Measurements from ENCODE around the gene ACOT7. TPM values are rescaled to one million over a fixed set of nuclear protein-coding genes. Genes with fewer than 3 reads are reported as not detected.
"Not testable (repeated sequence)": the region's sequence is repeated elsewhere in the genome, so short reads cannot be mapped to it uniquely, and the experiment has no call there.

Gene ACOT7, protein sequence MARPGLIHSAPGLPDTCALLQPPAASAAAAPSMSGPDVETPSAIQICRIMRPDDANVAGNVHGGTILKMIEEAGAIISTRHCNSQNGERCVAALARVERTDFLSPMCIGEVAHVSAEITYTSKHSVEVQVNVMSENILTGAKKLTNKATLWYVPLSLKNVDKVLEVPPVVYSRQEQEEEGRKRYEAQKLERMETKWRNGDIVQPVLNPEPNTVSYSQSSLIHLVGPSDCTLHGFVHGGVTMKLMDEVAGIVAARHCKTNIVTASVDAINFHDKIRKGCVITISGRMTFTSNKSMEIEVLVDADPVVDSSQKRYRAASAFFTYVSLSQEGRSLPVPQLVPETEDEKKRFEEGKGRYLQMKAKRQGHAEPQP
- total RNA-seq, result 38.8 TPM

- DNase-seq (ENCODE audit: low read depth in 2 of 3, low spot score in 2 of 3), result peak; percentile 77 to 90 (median 85)
Measured at GRCh38 chr1:6393400-6394187, at the start of gene ACOT7. ACOT7 (minus strand) TSS chr1:6393767; CDS start chr1:6393399, 368 bp downstream.

GRCh38 chr1:6441586-6441985 is 48.0 kb upstream of the ACOT7 start:
- DNase-seq (ENCODE audit: low read depth in 2 of 3, low spot score in 2 of 3), result no peak

DNA sequence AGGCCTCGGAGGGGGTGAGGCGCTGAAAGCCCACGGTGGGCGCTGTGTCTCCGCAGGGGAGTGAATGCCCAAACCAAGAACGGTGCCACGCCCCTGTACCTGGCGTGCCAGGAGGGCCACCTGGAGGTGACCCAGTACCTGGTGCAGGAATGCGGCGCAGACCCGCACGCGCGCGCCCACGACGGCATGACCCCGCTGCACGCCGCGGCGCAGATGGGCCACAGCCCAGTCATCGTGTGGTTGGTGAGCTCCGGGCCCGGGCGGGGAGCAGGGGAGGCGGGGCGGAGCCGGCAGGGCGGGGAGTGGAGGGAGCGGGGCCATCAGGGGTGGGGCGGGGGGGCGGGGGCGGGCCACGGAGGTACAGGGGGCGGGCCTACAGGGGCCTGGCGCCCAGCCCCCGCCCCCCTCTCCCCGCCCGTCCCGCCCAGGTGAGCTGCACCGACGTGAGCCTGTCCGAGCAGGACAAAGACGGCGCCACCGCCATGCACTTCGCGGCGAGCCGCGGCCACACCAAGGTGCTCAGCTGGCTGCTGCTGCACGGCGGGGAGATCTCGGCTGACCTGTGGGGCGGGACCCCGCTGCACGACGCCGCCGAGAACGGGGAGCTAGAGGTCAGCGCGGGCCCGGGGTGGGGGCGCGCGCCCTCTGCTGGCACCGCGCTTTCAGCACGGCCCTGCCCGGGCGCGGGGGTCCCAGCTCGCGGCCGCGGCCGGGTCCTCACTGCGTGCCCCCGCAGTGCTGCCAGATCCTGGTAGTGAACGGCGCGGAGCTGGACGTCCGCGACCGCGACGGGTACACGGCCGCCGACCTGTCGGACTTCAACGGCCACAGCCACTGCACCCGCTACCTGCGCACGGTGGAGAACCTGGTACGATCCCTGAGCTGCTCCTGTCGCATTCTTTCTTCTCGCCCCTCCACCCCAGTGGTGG is 46.9 kb upstream of the ACOT7 start:
- peak in 2 of 3 donors; percentile 81 for DNase-seq (ENCODE audit: low read depth in 2 of 3, low spot score in 2 of 3)

DNA sequence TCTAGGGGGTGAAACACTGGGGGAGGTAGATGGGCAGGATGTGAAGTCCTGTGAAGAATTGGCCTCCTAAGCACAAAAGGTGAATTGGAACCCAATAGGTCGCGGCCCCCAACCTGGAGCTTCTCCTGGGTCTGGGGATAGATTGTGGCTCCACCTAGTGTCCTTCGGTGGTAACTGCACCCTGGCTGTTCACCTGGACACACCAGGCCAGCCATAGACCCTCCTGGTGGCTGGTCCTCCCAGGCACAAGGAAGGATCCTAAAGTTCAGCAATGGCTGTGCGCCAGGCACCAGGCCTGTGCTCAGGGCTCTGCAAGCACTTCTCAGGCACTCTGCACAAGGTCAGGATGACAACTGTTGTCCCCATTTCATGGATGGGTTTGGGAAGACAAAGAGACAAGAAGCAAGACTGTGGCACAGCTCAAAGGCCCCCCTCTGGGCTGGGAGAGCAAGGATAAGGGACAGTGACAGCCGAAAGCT is 44.5 kb upstream of the ACOT7 start:
- DNase-seq (ENCODE audit: low read depth in 2 of 3, low spot score in 2 of 3), result peak in 1 of 3 donors; percentile 64

GRCh38 chr1:6437012-6437700 is 43.6 kb upstream of the ACOT7 start:
- not testable (repeated sequence) for DNase-seq (ENCODE audit: low read depth in 2 of 3, low spot score in 2 of 3)

- DNase-seq (ENCODE audit: low read depth in 2 of 3, low spot score in 2 of 3), result not testable (repeated sequence)
Measured at GRCh38 chr1:6436277-6436676, 42.7 kb upstream of the ACOT7 start.

GRCh38 chr1:6435547-6435946 is 42.0 kb upstream of the ACOT7 start:
- DNase-seq (ENCODE audit: low read depth in 2 of 3, low spot score in 2 of 3), result no peak

- no peak for DNase-seq (ENCODE audit: low read depth in 2 of 3, low spot score in 2 of 3)
Measured at GRCh38 chr1:6435129-6435528, 41.6 kb upstream of the ACOT7 start.

GRCh38 chr1:6434186-6434585 is 40.6 kb upstream of the ACOT7 start:
- no peak for DNase-seq (ENCODE audit: low read depth in 2 of 3, low spot score in 2 of 3)

- not testable (repeated sequence) for DNase-seq (ENCODE audit: low read depth in 2 of 3, low spot score in 2 of 3)
Measured at GRCh38 chr1:6431645-6432579, 38.3 kb upstream of the ACOT7 start.

DNA sequence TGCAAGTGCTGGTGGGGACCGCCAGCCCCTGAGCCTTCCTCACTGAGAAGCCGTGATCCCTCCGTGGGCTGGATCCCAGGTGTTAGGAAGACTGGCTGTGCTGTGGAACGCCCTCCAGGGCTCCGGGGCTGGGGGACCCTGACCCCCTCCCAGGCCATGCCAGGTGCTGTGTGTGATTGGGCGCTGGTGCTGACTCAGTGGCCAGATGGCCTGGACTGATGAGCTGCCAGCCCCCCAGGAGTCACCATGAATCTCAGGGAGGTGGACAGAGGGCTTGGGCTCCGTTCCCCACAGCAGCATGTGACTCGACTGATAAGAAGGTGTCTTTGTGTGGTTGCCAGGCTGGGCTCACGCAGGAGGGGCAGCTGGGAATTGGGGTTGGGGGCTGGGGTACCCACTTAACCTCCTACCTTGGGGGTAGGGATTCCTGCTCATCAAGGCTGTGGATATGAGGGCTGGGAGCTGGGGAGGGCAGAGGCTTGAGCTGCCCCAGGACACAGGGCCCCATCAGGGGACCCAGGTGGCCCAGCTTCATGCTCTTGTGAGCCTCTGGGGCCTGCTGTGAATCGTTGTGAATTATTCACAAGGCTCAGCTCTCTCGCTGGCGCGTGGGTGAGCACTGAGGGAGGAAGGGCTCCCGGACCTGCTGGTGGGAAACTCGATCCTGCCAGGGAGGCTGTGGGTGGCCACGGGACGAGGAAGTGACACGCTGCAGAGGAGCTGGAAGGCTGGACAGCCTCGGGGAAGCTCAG is 36.3 kb upstream of the ACOT7 start:
- DNase-seq (ENCODE audit: low read depth in 2 of 3, low spot score in 2 of 3), result not testable (repeated sequence)

GRCh38 chr1:6428453-6428852 is 34.9 kb upstream of the ACOT7 start:
- not testable (repeated sequence) for DNase-seq (ENCODE audit: low read depth in 2 of 3, low spot score in 2 of 3)

DNA sequence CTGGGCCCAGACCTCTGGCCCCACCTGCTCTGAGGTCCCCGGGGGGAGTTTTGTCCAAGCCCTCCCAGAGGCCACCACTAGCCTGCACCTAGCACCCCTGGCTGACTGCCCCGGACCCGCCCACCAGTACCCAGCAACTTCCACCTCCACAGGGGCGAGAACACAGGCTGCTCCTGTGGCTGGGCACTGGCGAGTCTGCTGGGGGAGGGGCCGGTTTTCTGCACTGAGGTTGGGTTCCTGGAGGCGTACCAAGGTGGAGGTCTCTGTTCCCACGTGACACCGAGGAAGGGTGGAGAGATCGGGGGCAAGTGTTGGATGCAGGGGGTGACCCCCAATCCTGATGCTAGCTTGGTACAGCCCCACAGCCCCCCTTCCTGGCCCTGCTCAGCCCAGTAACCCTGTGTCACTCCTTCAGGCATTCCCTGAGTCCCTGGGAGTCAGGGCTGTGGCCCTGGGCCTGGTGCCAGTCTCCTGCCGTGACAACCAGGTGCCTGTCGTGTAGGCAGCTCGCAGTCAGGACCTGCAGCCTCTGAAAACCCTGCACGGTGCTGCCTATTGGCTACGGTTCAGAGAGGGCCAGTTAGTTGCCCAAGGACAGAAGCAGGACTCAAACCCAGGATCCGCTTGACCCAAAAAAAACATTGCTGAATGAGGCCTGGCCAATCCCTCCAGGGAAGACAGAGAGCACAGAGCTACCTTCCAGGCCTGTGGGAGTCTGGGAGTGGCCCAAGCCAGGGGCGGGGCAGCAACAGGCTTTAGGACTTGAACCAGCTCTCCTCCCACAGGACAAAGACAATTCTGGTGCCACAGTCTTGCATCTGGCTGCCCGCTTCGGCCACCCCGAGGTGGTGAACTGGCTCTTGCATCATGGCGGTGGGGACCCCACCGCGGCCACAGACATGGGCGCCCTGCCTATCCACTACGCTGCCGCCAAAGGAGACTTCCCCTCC is 34.1 kb upstream of the ACOT7 start:
- no peak for DNase-seq (ENCODE audit: low read depth in 2 of 3, low spot score in 2 of 3)

- no peak for DNase-seq (ENCODE audit: low read depth in 2 of 3, low spot score in 2 of 3)
Measured at GRCh38 chr1:6426972-6427350, 33.4 kb upstream of the ACOT7 start.

DNA sequence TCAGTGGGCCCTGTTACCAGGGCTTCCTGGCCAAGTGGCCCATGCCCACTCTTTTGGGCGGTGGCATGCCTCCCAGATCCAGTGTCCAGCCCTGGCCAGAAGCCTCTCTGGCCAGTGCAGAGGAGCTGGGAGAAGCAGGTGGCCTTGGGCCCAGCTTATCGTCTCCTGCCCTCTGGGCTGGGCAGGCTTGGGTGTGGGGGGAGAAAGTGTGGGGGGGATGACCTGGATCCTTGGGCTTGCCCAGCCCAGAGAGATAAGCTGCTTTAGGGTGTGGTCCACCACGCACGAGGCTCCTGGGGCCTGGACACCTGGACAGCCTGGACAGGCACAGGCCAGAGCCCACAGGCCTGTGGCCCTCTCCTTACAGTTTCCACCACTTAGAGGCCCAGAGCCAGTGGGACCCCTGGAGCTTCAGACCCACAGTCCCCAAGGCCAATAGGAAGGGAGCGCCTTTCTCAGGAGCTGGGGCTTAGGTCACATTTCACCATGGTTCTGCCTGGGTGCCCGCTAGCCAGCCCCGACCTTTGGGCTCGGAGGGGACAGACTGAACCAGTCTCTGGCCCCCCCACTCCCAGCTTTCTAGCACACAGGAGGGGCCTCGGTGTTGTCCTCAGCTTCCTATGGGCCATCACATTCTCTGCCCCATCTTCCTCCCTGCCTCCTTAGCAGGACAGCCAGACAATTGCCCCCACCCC is 32.9 kb upstream of the ACOT7 start:
- DNase-seq (ENCODE audit: low read depth in 2 of 3, low spot score in 2 of 3), result no peak

DNA sequence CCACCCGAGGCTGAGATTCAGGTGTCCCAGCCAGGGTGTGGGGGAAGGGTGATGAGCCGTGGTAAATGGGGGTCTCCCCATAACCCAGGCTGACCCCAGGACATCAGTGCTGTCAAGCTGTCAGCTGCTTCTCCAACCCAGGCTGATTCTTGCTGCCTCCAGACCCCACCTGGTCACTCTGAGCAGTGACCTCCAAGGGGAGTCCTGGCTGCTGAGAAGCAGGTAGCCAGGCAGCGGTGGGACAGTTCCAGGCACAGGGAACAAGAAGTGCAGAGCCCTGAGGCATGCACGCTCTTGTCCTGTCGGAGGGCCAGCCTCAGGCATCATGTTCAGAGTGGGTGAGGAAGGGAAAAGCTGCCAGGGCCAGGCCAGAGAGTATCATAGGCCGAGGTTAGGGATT is 32.1 kb upstream of the ACOT7 start:
- no peak for DNase-seq (ENCODE audit: low read depth in 2 of 3, low spot score in 2 of 3)
